ENCODE results near the gene NDUFS3. TPM values are rescaled to one million over a fixed set of nuclear protein-coding genes. Genes with fewer than 3 reads are reported as not detected.
A peak's percentile ranks its signal among the peaks of the same experiment; 100 is the strongest.
"Not testable (repeated sequence)": the region's sequence is repeated elsewhere in the genome, so short reads cannot be mapped to it uniquely, and the experiment has no call there.

The NDUFS3 gene
- 46.0 TPM for total RNA-seq

DNA sequence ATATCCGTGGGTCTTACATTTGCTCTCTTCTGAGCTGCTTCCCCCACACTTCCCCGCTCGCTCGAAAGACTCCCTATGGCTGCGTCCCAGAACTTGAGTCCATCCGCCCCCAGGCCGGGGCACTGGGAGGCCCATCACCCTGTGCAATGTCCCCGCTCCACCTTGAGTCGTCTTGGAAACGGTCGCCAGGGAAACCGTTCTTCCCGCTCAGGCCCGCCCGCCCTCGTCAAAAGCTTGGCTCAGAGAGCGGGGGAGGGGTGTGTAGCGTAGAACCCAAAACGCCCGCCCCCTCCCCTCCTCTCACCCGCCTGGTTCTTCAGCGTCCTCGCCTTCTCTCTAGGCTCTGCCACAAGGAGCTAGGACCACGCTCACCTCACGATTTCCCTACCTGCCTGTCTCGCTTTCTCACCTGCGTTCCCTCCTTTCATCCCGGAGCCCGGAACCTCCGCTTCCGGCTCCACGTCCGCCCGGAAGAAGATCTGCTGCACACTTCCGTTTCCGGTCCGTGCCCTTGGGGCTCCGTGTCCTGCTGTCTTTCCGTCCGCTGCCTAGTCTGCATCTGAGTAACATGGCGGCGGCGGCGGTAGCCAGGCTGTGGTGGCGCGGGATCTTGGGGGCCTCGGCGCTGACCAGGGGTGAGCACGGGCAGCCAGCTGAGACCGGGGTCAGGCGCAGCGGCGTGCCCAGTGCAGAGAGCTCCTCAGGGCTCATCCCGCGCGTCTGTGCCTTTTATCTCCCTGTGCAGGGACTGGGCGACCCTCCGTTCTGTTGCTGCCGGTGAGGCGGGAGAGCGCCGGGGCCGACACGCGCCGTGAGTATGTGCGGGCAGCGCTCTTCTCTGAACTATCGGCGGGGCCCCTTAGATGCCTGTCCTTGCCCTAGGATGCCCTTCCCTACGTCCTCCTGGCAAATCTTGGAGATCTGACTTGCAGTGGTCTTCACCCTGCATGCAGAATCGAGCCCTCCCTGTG is at the start of gene NDUFS3, which contains the start of gene KBTBD4:
Gene NDUFS3, plus strand, starts transcription at position 551 of the 971 bp plus-strand sequence. Its CDS starts 18 bp downstream, at position 569.
Gene KBTBD4, minus strand, starts transcription at position 447 of the 971 bp plus-strand sequence. Its CDS starts 19 bp downstream, at position 428.
- peak; percentile 96 for ATAC-seq
- intact Hi-C loops (cut with DNase I): no loop called here
- peak; percentile 90 for DNase-seq (ENCODE audit: low spot score)

DNA sequence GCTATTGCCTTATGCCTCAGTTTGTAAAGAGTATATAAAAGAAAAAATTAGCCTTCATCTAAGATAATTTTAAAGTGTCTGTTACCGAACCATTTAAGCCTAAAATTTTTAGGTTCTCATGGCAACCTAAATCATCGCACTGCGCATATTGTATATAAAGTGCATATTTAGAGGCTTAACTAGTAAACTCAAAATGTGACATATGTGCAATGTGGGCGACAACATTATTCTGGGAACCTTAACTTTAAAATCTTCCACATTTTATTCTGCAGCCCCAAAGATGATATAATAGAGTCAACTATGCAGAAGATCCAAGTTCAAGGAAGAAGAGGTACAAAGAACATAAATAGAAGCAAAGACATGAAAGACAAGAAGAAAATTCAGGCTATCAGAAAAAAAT is 48.9 kb upstream of the NDUFS3 start:
- intact Hi-C loops (cut with DNase I): no loop called here
- no peak for DNase-seq (ENCODE audit: low spot score)
- no peak for ATAC-seq

DNA sequence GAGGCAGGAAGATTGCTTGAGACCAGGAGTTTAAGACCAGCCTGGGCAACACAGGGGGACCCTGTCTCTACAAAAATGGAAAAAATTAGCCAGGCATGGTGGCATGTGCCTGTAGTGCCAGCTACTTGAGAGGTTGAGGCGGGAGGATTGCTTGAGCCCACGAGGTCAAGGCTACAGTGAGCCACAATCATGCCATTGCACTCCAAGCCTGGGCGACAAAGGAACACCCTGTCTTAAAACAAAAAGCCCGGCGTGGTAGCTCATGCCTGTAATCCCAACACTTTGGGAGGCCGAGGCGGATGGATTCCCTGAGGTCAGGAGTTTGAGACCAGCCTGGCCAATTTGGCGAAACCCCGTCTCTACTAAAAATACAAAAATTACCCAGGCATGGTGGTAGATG is 48.2 kb upstream of the NDUFS3 start:
- not testable (repeated sequence) for ATAC-seq

DNA sequence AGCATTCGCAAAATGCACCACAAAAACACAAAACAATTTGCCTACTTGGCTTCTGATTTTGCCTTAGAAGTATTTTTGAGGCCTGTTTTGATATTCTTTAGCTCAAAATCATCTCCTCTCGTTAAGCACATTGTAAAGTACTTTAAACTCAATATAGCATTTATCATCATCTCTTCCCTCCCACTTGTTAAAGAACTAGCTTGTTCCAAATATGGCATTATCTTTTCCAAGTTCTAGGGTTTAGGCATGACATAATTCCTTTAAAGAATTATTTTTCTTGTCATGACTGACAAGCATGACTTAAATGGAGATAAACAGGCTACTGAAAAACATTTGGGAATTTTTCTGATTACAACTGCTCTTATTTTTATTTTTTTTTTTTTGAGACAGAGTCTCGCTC is 47.2 kb upstream of the NDUFS3 start:
- DNase-seq (ENCODE audit: low spot score) (no peak), ATAC-seq (no peak)
- intact Hi-C loops (cut with DNase I): no loop called here

More for the DNA sequence above, 48.2 kb upstream of the NDUFS3 start:
- DNase-seq (ENCODE audit: low spot score); intact Hi-C loops (cut with DNase I): not testable (repeated sequence)

DNA sequence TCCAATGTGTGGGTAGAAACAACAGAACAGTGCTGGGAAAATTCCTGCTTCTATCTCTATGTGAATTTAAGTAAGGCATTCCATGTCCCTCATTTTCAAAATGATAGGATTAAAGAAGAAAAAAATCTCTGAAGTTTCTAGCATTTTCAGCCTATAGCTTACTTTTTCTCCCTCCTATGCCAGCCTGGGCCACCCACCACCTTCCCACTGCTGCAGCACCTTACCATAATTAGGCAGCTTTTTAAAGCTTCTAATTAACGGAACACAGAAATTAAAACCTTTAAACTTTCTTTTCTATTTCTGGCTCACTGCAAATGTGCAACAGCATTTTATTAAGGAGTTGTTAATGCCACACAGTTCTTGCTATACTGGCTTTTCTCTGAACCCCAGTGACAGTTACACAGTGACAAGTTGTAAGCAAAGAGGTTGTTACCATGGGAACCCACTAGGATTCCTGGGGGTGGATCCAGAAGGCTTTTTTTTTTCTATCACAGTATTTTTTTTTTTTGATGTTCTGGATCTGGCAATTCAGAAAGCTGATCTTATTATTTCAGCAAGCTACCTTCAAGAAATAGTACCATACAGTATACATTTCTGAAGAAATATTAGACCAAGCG is 46.2 kb upstream of the NDUFS3 start:
- intact Hi-C loops (cut with DNase I): no loop called here
- no peak for ATAC-seq
- no peak for DNase-seq (ENCODE audit: low spot score)

DNA sequence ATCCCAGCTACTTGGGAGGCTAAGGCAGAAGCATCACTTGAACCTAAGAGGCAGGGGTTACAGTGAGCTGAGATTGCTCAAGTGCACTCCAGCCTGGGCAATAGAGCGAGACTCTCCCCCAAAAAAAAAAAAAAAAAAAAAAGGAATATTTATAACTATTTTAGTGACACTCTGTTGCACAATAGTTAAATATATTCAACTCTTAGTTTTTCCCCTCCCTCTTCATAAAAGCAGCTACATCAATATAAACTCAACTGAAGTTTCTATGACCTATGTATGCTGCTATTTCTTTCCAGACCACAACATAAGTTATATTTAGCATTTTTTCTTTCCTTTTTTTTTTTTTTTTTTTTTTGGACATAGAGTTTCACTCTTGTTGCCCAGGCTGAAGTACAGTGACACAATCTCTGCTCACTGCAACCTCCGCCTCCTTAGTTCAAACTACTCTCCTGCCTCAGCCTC is 45.2 kb upstream of the NDUFS3 start:
- DNase-seq (ENCODE audit: low spot score): no peak
- ATAC-seq: peak; percentile 9
- intact Hi-C loops (cut with DNase I): no loop called here

DNA sequence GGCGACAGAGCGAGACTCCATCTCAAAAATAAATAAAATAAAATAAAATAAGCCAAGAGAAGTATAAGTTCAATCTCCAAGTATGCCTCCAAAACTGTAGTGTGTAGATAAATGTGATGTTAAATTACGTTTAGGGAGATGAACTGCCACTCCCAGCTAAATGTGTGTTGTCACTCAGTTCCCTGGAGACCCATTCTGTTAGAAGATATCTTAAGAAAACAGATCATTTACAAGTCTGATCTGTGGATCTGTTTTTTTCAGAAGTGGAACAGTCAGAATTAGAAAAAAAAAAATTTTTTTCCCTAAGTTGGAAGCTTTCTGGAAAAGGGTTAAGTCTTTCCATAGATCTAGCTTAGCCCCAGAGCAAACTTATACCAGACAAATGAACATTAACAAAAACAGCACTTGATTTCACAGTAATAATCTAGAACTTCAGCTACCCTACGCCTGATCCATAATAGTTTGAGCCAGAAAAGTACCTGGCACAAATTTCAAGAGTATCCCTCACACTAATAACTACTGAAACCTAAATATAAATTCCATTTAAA is 44.1 kb upstream of the NDUFS3 start:
- intact Hi-C loops (cut with DNase I): no loop called here
- ATAC-seq (no peak), DNase-seq (ENCODE audit: low spot score) (no peak)

DNA sequence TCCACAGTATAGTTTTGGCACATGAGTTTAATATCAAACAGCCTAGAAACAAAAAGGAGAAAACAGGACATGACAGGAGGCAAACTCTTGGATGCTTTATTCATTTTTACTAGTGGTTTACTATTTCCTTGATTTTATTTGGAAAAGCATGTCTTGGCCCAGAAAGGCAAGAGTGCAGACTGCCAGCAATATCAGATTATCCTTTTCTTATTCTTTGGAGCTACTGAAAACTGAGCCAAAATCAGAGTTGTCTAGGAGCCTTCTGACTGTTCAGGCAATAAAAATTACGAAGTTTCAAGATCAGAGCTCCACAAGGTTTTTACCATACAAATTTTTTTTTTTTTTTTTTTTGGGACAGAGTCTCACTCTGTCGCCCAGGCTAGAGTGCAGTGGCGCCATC is 42.0 kb upstream of the NDUFS3 start:
- intact Hi-C loops (cut with DNase I): no loop called here
- no peak for DNase-seq (ENCODE audit: low spot score)
- peak; percentile 62 for ATAC-seq

DNA sequence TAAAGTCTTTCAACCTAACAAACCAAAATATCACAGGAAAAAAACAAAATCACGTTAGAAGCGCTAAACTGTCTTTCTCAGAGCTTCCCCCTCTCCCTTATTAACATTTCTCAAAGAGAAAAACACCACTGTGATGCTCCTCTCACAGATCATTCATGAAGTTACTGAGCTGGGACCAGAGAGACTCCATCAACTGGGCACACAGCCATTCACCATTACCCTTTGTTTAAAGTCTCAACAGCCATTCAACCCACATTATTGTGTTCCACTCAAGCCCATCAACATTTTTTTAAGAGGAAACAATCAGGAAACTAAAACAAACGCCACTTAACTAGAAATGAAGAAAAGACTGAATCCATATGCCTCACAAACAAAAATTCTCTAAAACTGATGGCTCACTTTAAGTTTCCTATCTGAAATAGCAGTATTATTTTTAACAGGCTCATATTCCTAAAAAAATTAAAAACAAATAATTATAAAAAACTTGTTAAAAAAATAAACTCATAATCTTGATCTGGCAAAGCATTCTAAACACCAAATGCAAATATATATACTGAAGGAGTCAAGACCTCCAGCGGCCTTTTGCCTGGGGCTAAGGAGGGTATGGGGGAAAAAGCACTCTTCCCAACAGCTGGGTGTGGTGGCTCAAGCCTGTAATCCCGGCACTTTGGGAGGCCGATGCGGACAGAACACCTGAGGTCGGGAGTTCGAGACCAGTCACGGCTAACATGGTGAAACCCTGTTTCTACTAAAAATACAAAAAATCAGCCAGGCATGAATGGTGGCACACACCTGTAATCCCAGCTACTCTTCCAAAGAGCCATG is 39.9 kb upstream of the NDUFS3 start:
- intact Hi-C loops (cut with DNase I): no loop called here
- DNase-seq (ENCODE audit: low spot score): no peak
- no peak for ATAC-seq

DNA sequence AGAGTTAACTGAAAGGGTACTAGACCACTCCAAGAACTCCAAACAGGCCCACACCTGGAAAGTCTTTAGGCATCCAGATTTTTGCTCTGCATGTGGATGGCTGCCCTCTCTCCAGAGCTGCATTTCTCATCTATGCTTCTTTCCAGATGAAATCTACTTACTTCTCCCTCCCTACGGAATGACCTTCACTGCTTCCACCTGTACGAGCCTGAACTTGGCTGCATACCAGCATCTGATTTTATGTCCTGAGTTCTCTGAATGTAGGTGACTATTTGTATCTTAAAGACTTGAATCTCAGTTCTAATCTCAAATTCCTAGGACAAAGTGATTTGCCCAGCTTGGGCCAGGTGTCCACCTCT is 39.2 kb upstream of the NDUFS3 start:
- intact Hi-C loops (cut with DNase I): no loop called here
- DNase-seq (ENCODE audit: low spot score): no peak
- no peak for ATAC-seq

DNA sequence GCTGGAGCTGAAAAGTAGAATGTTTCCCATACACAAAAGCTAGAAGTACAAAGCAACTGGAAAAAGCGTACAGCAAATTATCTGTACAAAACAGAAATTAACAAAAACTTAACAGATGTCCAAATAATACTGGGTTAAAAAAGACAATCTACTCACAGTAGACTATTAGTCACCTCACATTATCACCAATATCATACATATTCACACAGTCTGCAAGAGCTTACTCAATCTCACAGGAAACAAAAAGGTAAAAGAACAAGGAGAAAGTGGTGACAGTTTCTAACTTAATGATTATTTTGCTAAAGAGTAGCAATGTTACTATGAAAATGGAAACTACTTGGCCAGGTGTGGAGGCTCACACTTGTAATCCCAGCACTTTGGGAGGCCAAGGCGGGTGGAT is 37.8 kb upstream of the NDUFS3 start:
- ATAC-seq: no peak
- intact Hi-C loops (cut with DNase I): no loop called here
- no peak for DNase-seq (ENCODE audit: low spot score)

DNA sequence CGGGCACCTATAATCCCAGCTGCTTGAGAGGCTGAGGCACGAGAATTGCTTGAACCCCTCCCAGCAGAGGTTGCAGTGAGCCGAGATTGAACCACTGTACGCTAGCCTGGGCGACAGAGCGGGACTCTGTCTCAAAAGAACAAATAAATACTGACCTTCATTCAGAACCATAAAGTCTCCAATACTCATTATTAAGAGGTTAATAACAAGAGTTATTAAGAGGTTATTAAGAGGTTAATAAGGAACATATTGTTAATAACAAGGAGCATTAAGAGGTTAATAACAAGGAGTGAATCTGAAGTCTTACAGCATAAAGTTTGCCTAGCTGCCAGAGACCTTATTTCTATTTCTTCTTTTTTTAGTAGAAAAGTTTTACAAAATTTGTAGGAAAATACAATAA is 33.6 kb upstream of the NDUFS3 start:
- intact Hi-C loops (cut with DNase I): no loop called here
- no peak for DNase-seq (ENCODE audit: low spot score)
- ATAC-seq: no peak

DNA sequence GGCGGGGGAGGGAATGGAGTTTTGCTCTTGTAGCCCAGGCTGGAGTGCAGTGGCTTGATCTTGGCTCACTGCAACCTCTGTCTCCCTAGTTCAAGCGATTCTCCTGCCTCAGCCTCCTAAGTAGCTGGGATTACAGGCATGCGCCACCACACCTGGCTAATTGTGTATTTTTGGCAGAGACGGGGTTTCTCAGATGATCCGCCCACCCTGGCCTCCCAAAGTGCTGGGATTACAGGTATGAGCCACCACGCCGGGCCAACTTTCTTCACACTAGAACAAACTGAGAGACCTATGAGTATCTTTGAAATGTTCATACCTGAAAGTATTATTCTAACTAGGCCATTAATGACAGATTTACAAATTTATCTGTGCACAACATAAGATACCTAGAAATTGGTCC is 32.6 kb upstream of the NDUFS3 start:
- DNase-seq (ENCODE audit: low spot score); intact Hi-C loops (cut with DNase I); ATAC-seq: not testable (repeated sequence)

DNA sequence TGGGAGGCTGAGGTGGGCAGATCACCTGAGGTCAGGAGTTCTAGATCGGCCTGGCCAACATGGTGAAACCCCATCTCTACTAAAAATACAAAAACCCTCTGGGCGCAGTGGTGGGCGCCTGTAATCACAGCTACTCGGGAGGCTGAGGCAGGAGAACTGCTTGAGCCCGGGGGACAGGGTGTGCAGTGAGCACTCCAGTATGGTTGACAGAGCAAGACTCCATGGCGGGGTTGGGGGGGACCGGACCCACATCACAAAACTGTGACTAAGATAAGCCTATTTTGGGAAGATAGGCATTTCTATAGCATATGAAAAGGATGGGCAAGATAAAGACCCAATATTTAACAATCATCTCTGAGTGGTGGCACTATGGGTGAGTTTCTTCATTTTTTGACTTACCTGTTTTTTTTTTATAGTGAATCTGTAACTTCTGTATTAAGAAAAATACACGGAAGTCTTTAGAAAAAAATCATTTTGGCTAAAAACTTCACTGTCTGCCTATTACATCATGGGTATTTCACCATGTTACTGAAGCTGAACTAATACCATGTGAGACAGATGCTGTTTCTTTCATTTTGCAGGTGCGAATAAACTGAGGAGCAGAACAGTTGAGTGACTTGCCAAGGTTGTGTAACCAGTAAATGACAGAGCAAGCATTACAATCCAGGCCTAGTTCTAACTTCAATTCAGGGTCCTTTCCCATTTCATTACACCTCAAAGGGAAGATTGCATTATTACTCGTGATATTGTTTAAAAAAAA is 28.4 kb upstream of the NDUFS3 start:
- intact Hi-C loops (cut with DNase I): no loop called here
- ATAC-seq (no peak), DNase-seq (ENCODE audit: low spot score) (no peak)

DNA sequence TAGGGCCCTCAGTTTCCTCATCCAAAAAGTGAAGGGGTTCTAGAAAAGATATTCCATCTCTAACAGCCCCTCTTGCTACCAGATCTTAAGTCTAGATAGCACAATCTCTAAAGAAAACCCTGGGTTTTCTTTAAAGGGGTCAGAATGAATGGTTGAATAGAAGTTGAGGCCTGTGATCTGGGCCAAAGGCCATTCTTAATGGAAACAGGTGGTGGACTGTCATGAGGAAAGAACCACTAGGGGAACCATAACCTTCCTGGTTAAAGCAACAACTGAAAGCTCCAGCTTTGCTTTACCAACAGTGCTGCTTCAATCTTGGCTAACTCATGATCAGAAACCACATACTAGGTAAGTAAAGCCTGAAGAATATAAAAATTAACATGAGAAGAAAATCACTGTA is 27.8 kb upstream of the NDUFS3 start:
- ATAC-seq: no peak
- no peak for DNase-seq (ENCODE audit: low spot score)
- intact Hi-C loops (cut with DNase I): no loop called here

DNA sequence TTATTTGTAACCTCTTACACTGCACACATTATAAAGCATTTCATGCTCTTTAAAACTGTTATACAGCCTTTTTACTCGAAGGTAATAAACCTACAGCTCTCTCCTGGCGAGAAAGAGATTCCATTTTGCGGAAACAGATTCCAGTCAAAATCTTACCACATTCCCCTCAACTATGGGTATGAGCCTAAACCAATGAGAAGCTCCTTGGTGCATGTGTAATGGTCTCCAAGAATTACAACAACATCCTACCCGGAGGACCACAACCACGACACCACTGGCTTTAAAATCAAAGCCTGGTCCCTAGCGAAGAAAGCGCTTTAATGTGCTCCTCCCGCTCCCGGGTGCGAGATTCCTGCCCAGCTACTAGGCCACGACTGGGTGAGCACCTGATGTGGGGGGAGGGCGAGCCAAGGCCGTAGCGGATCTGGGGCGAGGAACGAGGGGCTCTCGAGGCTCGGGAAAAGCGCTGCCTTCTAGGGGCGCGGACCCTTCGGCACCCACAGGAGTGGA is 26.8 kb upstream of the NDUFS3 start:
- DNase-seq (ENCODE audit: low spot score) (peak; percentile 62), ATAC-seq (peak; percentile 40)
- intact Hi-C loops (cut with DNase I): no loop called here

DNA sequence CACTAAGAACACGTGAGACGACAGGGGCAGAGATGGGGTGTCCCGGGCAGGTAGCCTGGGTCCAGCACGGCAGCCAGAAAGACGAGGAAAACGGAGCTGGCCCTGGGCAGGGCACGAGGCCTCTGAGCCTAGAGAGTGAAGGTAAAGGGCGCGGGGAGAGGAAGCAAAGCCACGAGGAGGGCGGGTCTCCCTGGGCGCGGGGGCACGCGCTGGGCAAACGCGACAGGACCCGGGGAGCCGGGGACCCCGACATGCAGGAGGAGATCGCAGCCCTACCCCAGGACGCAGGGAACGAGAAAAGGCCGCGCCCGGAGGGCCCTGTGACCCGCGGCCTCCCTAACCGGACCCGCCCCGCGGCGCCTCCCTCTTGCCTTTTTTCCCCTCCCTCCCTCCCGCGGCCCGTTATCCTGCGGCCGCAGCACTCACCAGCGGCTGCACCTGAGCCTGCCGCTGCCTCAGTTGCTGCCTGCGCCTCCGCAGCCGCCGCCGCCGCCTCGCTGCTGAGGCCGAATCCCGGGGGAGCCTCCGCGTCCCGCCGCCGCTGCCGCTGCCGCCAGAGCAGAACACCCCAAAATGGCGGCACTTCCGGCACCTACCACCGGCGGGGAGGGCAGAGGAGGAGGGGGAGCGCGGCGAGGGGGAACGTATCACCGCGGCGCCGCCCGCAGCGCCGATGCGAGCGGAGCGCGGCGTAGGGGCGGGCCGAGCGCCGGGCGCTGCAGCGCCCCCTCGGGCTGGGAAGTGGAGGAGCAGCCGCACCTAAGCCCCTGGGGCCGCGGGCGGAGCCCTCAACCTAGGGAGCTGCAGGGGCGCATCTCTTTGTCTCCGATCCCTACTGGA is 26.1 kb upstream of the NDUFS3 start, which contains the start of gene CELF1:
Gene CELF1, minus strand, starts transcription at position 567 of the 840 bp plus-strand sequence. CDS start 53,609 bp downstream, outside the sequence.
- DNase-seq (ENCODE audit: low spot score) (peak; percentile 93), ATAC-seq (peak; percentile 98)
- intact Hi-C loops (cut with DNase I): no loop called here

Data from sciatic nerve (tissue), 2 donors.